Erythroblast (primary cell): ENCODE results near the gene OR4S1.

ENCODE experiments used
- GATA1 ChIP-seq: IDR thresholded peaks from 2 replicates; pipeline ENCODE4 v1.6.1; 2011; ENCODE audit warnings: low read depth, mild to moderate bottlenecking, control low read depth, low read length, moderate library complexity
- POLR2A ChIP-seq: IDR thresholded peaks from 2 replicates; pipeline ENCODE4 v1.6.1; 2011; ENCODE audit warnings: mild to moderate bottlenecking, low read length

GRCh38 chr11:48272606-48273005, 33.4 kb upstream of the OR4S1 start:
- no peak for TF ChIP-seq POLR2A
- no peak for TF ChIP-seq GATA1
